HuH-7 (cell line): ENCODE data around the gene CCDC27.
A peak's percentile ranks its signal among the peaks of the same experiment; 100 is the strongest.
"Not testable (repeated sequence)": the region's sequence is repeated elsewhere in the genome, so short reads cannot be mapped to it uniquely, and the experiment has no call there.

Experiments
- DNase-seq: peaks from one replicate; pipeline ENCODE4 v3.0.0; 2011; ENCODE audit warnings: low spot score

Gene CCDC27

DNA sequence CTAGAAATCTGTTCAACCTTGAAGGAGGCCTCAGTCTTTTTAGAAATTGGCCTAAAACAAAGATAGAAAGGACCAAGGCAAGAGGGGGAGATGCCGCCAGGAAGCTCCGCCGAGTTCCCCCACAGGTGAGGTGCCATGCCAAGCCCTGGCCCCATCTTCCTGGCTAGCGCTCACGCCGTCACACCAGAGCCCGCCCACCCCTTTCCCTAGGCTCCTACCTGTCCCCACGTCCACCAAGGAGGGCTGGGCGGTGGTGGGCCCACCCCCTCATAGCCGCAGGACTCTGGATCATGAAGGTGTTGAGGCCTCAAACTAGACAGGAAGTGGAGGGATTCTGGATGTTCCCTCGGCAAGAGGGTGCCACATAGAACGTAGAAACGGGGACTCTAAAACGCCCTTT is 15.5 kb upstream of the CCDC27 start:
- no peak for DNase-seq

DNA sequence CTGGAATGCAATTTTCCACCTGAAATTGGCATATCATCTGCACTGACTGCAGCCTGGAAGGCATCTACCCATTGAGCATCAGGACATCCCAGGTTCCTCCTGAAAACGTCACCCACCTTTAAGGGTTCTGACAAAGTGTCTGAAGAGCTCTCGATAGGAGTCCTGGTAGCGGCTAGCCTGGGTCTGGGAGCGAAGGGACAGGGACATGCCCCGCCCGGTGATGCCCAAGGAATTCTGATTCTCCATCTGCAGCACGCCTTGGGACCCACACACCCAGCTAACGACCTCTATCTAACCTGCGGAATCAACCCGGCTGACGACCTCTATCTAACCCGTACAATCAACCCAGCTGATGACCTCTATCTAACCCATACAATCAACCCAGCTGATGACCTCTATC is 13.3 kb upstream of the CCDC27 start:
- no peak for DNase-seq

DNA sequence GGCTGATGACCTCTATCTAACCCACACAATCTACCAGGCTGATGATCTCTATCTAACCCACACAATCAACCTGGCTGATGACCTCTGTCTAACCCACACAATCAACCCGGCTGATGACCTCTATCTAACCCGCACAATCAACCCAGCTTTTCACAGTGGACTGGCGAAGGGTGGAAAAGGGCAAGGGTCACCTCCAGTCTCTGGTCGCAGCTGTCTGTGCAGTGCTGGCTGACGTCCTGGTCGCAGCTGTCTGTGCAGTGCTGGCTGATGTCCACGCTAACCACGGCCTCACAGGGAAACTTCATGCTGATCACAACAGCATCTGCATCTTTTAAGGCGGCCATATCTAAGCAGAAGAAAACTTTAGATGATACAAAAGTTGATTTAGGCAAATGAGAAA is 12.2 kb upstream of the CCDC27 start:
- DNase-seq = no peak

DNA sequence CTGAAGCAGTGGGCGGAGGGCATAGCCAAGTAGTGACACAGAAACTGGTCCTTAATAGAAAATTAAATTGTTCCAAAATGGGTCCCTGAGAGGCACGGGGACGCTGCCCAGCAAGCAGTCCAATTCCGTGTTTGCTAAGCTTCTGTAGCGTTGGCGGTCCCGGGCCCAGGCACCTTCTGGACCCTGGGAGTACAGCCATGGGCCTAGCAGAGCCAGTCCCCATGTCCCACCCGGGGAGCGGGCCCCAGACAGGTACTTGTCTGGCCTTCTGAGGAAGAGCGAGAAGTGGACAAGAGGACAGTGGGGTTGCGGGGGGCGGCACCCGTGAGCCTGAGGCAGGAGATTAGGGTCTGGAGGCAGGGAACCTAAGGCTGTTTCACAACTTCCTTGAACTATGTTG is 11.5 kb upstream of the CCDC27 start:
- no peak for DNase-seq

DNA sequence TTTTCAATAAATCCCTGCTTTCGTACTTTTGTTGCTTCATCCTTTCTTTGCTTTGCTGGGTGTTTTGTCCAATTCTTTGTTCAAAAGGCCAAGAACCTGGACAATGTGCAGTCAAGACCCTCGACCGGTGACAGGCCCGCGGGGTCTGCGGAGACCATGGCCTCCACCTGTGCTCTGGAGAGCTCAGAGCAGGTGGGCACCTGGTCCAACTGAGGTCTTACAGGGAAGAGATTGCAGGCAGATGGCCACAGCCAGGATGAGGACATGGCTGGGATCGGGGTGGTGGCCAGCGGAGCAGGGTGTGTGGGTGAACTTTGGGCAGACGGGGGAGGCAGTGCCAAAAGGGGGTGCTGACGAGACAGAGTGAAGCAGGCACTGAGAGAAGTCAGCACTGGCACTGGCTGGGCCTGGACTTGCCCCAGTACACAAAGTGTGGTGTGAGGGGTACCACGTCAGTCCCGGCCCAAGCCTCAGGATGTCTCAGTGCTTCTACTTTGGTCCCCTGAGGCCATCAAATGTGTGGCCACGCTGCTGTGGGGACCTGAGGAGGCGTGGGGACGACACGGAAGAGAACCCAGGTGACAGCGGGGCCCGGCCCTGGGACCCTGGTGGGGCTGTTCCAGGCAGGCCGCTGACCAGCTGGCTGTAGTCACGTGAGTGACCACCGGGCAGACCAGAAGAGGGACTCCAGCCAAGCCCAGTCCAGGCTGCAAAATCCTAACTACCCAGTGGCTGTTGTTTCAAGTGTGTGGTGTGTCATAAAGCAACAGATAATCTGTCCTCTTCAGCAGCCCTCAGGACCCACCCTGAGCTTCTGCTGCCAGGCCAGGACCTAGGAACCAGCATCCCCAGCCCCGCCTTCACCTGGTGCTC is 10.4 kb upstream of the CCDC27 start:
- no peak for DNase-seq

DNA sequence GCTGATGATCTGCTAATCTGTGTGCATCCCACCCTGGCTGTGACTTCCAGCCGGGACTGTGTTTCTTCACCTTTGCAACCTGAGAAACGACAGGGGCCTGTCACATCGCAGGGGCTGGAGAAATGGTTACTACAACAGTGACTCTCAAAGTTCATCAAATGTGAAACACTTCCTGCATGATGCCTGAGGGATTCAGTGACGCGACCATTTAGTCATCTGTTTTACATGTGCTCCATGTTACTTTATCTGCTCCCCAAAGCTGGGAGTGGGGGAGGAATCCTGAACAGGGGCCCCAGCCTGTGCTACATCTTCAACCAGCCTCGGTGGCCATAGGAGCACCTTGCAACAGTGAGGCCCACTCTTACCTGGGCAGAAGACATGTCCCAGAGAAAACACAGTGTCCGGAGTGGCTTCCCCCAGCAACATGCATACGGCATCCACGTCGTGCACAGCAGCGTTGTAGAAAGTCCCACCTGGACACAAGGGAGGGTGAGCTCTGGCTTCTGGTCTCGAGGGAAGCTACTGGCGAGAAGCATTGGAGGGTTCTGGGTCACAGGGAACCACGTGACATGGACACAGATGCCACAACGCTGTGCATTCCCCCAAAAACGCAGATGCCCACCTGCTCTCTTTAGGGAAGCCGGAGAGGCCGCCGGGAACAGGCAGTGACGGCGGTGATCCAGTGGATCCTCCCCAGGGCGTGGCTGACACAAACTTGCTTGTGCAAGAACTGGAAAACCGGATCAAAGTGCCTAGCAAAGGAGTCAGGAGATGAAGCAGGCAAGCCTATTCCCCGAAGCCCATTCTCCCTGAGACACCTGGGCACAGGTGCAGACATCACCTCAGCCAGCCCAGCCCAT is 9.6 kb upstream of the CCDC27 start:
- DNase-seq = no peak

DNA sequence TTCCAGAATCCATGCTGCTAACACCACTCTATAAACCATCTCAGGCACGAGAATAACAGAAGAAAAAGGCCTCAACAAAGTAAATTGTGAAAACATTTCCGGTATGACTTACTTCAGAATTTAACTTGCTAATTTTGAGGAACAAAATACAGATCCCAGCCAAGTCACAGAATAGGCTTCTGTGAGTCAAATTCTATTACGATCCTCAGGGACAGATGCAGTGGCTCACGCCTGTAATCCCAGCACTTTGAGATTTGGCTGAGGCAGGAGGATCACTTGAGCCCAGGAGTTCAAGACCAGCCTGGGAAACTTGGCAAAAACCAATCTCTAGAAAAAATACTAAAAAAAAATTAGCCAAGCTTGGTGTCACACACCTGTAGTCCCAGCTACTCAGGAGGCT is 8.8 kb upstream of the CCDC27 start:
- DNase-seq = no peak

DNA sequence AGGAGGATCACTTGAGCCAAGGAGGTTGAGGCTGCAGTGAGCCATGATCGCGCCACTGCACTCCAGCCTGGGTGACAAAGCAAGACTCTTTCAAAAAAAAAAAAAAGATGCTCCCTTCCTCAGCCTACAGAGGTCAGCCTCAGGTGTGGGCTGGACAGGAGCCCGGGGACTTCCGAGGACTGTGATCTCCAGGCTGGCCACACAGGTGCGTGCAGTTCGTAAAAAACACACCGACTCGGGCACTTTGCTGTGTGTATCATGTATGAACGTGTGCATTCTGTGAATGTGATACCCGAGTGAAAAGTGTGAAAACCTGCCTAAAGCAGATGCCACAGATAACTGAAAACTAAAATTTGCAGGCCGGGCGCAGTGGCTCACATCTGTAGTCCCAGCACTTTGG is 8.4 kb upstream of the CCDC27 start:
- no peak for DNase-seq

DNA sequence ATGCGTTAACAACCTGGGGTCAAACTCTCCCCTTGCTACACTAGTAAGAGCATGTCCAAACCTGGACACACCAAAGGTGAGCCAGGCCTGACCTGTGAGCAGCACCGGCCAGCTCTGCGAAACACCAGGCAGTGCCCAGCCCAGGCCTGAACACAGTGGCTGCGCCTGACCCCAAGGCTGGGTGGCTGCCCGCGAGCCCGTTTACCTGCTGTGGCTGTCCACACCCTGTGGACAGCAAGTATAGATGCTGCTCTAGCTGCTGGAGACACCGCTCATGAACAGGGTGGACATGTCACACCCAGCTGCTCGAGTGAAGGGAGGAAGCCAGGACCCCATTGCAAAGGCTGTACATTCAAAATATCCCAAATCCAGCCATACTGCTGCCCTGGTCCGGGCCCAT is 7.6 kb upstream of the CCDC27 start:
- no peak for DNase-seq

DNA sequence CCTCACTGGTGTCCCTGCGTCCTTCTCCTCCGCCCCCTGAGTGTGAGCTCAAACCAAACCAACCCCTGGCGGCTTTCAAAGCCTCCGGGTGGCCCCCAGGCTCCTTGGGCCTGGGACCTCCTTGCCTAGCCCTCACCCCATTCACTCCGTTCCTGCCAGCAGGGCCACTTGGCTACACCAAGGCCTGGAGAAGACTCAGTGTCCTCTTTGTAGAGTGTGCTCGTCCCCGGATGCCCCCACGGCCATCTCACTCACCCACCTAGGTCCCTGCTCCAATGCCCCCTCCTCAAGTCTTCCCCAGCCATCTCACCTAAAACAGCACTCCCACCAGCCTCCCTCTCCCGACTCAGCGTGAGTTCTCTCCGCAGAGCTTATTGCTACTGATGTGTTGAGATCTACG is 7.2 kb upstream of the CCDC27 start:
- no peak for DNase-seq

DNA sequence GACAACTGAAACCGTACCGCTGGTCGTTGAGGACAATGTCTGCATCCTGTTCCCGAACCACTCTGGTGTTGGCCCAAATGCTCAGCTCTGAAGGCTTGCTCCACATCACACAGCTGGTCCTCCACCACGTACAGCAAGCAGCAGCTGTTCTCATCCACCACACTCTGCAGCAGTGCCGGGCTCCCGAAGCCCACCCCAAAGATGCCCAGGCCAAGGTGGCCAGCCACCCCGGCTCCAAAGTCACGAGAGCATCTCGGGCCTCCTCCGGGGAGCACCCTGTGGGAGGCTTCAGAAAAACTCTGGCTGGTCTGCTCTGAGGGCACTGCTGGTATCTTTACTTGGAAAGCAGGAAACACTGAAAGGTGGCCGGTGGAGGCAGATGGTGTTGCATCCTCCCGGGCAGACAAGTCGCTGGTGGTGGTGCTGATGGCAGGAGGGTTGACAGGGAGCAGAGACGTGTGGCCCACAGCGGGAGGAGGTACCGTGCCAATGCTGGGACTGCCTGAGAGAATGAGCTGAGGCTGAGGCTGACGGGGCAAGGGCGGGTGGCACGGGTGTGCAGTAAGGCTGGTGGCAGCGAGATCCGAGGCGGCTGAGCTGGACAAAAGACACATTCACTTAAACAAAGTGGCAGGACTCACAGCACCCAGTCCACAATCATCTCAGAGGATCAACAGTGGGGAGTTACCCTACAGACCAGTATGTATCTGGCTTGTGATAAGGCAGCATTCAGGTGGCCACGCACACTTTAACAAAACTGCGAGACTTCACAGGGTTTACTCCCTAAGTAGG is 6.5 kb upstream of the CCDC27 start:
- DNase-seq = no peak

DNA sequence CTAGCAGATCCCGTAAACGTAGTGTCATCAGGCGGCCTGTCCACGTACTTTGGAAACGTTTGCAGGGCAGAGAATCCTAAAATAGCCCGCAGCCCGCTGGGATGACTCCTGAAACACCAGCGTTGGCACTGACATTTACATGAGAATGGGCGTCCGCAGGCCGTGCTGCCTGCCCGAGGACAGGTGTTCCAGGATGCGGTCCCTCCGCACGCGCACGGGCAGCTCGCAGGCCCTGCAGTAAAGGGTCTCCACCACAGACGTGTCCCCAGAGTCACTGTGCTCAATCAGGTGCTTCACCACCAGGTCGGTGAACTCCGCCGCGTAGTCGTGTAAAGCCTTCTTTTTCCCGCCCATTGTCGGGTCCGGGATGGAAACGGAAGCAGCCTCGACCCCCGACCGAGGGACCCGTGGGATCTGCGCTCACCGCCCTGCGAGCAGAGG is 5.8 kb upstream of the CCDC27 start:
- no peak for DNase-seq

DNA sequence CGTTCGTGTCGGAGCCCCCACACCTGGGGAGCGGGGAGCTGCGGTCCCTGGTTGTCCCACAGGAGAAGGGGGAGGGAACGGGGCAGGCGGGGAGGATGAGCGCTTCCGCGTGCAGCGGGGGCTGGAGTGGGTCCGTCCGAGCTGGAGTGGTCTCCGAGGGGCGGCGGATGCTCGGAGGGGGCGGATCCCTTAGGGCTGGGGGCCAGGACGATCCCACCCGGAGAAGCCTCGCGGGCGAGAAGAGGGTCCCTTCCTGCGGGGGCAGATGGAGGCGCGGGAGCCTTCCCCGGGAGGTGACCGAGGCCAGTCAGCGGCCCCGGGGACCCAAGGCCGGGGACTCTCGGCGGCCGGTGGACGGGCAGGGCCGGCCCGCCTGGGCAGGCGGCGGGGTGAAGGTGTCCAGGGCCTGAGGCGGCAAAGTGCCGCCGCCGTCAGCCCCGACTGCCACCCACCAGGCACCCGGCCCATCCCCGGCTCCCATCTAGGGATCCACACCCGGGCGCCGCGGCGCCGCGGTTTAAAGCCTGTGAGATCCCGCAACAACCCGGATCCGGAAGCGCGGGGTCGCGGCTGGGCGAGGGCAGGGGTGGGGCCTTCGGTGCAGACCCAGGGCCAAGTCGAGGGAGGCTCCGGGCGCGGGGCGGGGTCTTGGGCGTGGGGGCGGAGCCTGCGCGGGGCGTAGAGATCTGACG is 5.3 kb upstream of the CCDC27 start:
- DNase-seq = peak; percentile 98

DNA sequence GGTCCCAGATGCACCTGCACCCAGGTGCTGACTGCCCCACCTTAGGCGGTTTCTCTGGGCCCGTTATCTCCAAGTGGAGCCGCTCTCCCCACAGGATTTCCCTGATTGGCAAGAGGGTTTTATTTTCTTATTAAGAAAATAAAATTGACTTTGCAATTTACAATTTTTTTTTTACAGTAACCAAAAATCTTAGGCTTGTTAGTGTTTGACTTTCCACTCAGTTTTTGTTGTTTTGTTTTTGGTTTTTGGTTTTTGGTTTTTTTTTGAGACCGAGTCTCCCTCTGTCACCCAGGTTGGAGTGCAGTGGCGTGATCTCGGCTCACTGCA is 4.8 kb upstream of the CCDC27 start:
- no peak for DNase-seq

DNA sequence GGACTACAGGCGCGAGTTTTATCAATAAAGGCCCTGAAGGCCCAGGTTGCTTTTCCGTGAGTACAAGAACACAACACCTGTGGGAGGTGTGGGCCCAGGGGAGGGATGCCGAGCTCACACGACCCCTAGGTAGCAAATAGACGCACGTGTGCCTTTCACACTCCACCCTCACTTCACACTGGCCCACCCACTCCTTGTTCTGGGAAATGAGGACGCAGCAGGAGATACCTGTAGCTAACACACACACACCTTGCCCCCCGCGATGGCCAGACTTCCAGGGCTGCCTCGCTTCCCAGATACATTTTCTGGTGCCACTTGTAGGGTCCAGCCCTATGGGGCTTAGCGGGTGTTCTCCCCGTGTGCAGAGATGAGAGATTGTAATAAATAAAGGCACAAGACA is 4.3 kb upstream of the CCDC27 start:
- no peak for DNase-seq

DNA sequence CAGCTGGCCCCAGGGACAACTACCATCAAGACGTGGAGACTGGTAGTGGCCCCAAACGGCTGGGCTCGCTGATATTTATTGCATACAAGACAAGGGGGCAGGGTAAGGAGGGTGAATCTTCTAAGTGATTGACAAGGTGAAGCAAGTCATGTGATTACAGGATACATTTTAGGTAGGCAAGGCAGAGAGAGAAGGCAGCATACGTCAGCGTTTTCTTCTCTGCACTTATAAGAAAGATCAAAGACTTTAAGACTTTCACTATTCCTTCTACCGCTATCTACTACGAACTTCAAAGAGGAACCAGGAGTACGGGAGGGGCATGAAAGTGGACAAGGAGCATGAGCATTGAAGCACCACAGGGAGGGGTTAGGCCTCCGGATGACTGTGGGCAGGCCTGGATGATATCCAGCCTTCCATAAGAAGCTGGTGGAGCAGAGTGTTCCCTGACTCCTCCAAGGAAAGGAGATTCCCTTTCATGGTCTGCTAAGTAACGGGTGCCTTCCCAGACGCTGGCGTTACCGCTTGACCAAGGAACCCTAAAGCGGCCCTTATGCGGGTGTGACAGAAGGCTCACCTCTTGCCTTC is 3.8 kb upstream of the CCDC27 start:
- not testable (repeated sequence) for DNase-seq

DNA sequence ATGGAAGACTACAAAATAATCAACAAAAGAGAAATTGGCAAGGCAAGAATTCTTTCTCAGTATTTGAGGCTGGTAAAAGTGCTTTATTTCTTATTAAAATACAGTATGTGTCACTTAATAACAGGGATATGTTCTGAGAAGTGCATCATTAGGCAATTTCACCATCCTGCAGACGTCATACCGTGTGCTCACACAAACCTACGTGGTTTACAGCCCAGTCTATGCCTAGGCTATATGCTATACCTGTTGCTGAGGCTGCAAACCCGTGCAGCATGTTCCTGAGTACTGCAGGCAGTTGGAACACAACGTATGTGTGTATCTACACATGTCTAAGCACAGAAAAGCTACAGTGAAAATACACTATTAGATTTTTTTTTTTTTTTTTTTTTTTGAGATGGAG is 2.7 kb upstream of the CCDC27 start:
- no peak for DNase-seq

DNA sequence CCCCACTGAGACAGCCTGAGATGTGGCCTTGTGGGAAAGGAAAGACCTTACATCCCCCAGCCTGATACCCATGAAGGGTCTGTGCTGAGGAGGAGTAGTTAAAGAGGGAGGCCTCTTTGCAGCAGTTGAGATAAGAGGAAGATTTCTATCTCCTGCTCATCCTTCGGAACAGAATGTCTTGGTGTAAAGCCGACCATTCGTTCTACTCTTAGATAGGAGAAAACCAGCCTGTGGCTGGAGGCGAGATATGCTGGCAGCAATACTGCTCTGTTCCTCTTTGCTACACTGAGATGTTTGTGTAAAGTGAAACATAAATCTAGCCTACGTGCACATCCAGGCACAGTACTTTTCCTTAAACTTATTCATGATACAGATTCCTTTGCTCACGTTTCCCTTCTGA is 1.5 kb upstream of the CCDC27 start:
- DNase-seq = no peak

DNA sequence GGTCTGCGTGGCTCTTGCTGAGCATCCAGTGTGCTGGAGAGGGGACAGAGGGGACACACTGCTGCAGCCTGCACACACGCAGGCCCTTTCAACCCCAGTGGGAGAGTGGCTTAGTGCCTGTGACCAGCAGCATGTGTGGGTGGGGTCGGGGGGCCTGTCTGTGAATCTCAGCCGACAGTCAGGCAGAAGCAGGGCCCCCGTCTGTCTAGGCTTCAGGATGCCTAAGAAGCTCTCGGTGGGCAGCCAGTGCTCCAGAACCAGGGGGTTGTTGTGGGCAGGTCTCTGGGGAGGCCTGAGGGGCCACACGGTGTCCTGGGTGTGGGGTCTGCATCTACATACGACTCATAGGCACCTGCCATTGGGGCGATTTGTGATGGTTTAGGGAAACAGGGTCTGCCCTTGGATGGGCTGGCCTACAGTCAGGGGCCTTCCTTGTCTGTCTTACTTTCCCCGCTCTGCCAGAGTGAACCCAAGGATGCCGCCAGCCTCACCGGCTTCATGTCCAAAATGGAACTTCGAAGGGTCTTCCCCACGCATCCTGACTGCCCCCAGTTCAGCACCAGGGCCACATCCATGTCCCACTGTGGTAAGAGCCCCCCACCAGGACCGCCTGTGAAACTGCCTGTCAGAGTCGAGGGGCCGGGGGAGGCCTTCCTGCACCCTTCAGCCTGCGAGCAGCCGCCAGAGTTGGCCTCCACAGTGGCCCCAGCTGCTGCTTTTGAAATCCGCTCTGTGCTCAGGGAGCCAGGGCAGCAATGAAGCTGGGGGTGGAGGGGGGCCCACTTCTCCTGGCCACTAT is 1.6 kb downstream of the CCDC27 start:
- no peak for DNase-seq

DNA sequence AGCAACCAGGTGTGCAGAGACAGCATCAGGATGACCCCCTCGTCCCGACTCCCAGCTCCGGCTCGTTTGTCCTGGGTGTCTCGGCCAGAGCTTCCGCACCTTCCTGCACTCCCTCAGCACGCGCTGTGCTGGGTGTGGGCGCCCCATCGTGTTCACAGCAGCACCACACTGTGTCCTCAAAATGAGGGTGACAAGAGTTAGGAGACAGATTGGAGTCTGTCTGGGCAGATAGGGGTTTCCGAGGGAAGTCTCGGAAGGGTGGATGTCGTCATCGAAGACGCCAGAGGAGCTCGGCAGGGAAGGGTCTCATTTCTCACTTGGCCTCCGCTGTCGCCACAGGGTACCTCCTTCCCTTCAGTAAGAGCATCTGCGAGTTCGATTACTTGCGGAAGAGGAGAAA is 4.1 kb downstream of the CCDC27 start:
- no peak for DNase-seq

DNA sequence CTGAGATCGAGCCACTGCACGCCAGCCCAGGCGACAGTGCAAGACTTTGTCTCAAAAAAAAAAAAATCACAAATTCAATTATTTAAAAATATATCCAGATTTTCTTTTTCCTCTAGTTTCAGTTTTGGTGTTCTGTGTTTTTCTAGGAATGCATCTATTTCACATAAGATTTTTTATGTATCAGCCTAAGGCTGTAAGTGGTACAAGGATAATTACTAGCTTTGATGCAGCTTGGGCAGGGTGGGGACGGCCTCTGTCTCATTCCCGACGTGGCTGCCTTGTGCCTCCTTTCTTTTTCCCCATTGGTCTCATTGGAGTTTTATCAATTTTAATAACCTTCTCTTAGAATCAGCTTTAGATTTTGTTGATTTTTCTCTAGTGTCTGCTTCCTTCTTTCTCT is 6.9 kb downstream of the CCDC27 start:
- DNase-seq = no peak
